ENCODE measurements around the gene COQ8A.

GRCh38 chr1:226948051-226948450, 8.0 kb downstream of the COQ8A start:
- TF ChIP-seq CTCF (conservative IDR thresholded peaks at IDR 0.05 in 1 of 2, IDR thresholded peaks at IDR 0.05 in 1 of 2; ENCODE audit: extremely low read depth in 1 of 2, insufficient read depth in 1 of 2, low read depth in 1 of 2, low read length in 2 of 2) (no peak), EZH2 (IDR thresholded peaks at IDR 0.05; ENCODE audit: borderline replicate concordance, low read length) (no peak)

Data from mammary epithelial cell (primary cell).